ENCODE results near the gene AFF1.

GRCh38 chr4:87006426-87006675 lies 71.5 kb downstream of the AFF1 start:
- TF ChIP-seq POLR2A (IDR thresholded peaks at IDR 0.05; ENCODE audit: low read depth, low read length) (no peak), POLR2AphosphoS5 (IDR thresholded peaks at IDR 0.05; ENCODE audit: low read depth, low read length) (no peak), TAF1 (IDR thresholded peaks at IDR 0.05; ENCODE audit: borderline replicate concordance, low read depth, low read length) (no peak)

Measured in GM12892 (cell line).